GM03348 (cell line): Measurements from ENCODE around the gene ULK4.

ENCODE experiments used
- DNase-seq: peaks from one replicate; pipeline ENCODE4 v3.0.0; 2012; ENCODE audit warnings: low spot score

The ULK4 gene

DNA sequence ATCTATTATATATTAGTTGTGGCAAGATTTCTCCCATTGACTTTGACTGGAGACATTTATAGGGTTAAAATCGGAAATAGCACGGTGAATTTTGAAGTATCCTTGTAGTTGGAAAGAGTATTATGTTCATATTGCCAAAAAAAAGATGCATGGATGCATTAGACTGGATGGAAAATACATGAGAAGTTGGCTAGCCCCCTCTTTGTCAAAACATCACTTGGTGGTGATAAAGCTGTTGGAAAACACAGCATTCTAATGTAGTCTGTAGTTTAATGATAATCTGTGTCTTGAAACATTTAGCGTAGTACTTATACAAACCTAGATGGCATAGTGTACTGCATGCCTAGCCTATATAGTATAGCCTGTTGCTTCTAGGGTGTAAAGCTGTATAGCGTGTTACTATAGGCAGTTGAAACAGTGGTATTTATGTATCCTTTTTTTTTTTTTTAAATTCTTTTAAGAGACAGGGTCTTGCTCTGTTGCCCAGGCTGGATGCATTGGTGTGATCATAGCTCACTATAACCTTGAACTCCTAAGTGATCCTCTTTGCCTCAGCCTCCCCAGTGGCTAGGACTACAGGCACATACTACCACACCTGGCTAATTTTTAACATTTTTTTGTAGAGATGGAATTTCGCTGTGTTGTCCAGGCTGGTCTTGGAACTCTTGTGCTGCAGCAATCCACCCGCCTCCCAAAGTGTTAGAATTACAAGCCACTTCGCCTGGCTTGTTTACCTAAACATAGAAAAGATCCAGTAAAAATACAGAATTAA lies 740.8 kb downstream of the ULK4 start:
- DNase-seq: no peak

- DNase-seq: no peak
These were observed 742.5 kb downstream of the ULK4 start for GRCh38 chr3:41219424-41219823.

DNA sequence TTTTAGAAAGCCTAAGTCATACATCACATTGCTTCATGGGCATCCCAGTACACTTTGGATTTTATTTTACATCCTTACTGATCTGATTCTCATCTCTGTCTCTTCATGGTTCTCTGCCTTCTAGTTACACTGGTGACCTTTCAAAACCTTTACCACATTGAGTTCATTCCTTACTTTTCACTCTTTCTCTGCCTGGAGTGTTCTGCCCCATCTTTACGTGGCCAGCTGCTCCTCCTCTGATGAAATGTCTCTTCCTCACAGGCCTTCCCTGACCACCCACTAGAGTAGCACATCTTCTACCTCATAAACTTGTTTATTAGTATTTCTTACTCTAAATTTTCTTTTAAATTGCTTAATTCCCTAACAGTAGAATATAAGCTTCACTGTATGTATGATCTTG lies 744.9 kb downstream of the ULK4 start:
- DNase-seq: no peak

GRCh38 chr3:41216422-41216821 lies 745.5 kb downstream of the ULK4 start:
- DNase-seq: no peak

GRCh38 chr3:41213588-41213987 lies 748.3 kb downstream of the ULK4 start:
- no peak for DNase-seq

- DNase-seq: no peak
These were observed 749.8 kb downstream of the ULK4 start for GRCh38 chr3:41212088-41212487.

DNA sequence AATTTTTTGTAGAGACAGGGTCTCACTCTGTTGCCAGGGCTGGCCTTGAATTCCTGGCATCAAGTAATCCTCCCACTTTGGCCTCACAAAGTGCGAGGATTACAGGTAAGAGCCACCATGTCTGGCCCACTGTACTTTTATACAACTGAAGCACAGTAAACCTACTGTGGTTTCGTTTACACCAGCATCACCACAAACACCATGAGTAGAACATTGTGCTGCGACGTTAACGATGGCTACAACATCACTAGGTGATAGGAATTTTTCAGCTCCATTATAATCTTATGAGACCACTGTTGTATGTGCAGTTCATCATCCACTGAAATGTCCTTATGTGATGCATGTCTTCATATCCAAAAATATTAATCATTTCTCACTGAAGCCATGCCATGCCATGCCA lies 750.9 kb downstream of the ULK4 start:
- no peak for DNase-seq

GRCh38 chr3:41209646-41210045 lies 752.3 kb downstream of the ULK4 start:
- DNase-seq: no peak

DNA sequence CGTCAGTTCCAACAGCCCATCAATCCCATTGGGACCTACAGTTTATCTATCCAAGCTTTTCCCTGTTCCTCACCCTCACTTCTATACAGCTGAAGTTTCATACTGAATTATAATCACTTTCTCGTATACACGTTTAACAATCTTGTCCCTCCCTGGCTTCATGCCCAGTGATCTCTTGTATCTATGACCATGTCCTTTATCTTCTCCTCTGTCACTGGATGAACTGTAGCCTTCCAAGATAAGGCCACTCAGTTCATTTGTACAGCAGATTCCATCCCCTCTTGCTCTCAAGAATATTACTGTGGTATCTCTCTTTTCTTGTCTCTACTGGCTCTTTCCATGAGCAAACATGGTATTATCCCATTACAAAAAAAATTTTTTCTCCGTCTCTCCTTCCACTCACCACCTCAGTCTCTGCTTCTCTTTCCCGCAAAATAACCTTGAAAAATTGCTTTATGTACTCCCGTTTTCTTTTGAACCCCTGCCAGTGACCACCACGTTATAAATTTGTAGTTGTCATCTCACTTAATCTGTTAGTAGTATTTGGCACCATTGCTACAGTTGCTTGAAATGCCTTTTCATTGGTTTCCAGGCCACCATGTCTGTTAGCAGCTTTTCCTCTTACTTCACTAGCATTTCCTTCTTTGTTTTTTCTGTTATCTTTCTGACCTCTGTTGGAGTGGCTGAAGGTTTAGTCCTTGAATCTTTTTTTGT lies 753.2 kb downstream of the ULK4 start:
- DNase-seq: no peak

GRCh38 chr3:41207355-41207754 lies 754.5 kb downstream of the ULK4 start:
- no peak for DNase-seq

GRCh38 chr3:41205591-41205990 lies 756.3 kb downstream of the ULK4 start:
- DNase-seq: no peak

DNA sequence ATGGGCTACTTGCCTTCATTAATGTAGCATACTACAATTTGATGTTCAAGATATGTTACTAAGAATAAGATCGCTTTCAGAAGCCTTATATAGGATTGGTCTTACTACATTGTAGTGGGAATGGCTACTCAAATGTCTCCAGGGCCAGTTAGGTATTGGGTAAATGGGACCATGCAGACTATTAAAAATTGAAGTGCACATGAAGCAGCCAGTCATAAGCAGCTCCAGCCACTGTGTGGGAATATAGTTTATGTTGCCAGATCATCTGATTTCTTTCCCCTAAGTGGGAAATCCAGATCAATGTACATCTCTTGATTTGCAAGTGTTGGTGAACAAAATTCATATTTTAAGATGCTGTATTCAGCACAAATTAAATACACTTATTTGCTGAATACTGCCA lies 757.5 kb downstream of the ULK4 start:
- DNase-seq: no peak

DNA sequence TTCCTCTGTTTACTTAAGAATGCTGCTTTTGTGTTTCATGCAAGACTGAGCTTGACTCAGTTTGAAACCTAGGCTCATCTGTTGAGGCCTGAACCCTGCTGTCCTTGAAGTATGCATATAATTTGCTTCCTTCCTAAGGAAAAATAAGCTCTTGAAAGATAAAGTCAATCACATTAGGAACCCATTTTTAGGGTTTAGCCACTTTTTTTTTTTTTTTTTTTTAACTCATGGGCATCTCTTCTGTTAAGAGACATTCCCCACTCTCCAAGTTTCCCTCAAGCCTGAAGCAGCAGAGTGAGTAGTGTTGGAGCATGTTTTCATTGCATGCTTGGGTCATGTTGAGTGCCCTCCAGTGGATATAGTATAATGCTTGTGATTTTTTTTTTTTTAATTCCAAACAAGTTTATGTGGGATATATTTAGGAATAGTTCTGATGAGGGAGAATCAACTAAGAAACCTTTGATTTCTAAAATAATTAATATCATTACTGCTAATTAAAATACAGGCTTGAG lies 759.0 kb downstream of the ULK4 start:
- peak; percentile 43 for DNase-seq

DNA sequence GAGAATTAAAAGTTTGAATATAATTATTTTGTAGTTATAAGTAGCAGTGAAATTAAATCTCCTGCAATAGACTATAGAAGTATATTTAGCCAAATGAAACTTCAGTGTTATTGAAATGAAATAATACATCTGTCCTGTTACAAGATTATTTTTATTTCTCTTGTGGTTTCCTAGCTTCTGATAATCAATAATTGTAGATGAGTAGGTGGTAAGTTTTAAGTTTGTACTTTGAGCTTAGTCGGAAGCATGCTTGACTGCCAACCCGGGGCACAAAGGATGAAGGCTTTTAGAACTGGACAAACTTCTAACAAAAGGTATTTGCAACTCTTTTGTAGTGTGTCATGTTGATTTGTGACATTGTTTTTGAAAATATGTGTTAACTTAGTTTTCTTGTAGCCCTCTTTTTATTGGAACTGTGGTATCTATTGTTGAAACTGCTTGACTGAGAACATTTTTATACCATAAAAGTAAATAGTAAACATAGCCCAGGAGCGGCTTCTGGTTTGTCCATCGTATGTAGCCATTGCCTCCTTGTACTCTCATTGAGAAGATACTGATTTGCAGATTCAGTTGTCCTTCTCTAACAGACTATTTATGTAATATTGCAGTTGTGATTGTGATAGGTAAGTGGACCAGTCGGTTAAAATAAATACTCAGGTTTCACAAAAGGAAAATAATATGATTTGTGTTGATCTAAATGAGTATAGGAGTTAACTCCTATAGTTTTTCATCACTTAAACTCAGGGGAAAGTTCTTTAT lies 759.6 kb downstream of the ULK4 start:
- no peak for DNase-seq

DNA sequence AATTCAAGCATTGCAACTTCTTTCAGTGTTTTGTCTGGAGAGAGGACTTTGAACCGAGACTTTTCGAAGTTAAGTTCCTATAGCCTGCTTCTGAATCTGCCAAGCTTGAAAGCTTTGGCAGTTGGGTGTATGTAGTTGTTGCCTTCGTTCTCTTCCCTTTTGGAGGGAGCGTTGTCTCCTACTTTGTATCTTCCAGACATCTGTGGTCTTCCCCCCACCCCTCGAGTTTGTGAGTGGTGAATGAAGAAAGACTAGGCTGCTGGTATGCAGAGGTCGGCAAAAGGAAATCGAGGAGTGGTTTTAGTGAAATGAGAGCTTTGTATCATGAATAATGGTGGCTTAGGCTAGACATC lies 761.3 kb downstream of the ULK4 start:
- DNase-seq: peak; percentile 58

GRCh38 chr3:41199866-41200668 lies 761.8 kb downstream of the ULK4 start:
- DNase-seq: peak; percentile 76

- peak; percentile 94 for DNase-seq
These were observed 762.7 kb downstream of the ULK4 start, which contains the start of gene CTNNB1 for GRCh38 chr3:41198950-41199865. CTNNB1 (plus strand) TSS chr3:41199505; CDS start chr3:41224069, 24,564 bp downstream.

GRCh38 chr3:41198526-41198925 lies 763.4 kb downstream of the ULK4 start:
- no peak for DNase-seq

GRCh38 chr3:41198046-41198445 lies 763.9 kb downstream of the ULK4 start:
- no peak for DNase-seq
